Measurements from ENCODE around the gene EDC4.
"Not testable (repeated sequence)": the region's sequence is repeated elsewhere in the genome, so short reads cannot be mapped to it uniquely, and the experiment has no call there.

Gene EDC4

GRCh38 chr16:67833415-67834241 lies 39.2 kb upstream of the EDC4 start:
- peak overlapping the region; percentile 41 to 85 (median 70) for H3K27ac Mint-ChIP-seq
- no peak for TF ChIP-seq CTCF (IDR thresholded peaks at IDR 0.05; ENCODE audit: unreplicated experiment in 3 of 3)
- no peaks in the 10 kb centered on the region for H3K27me3 Mint-ChIP-seq (ENCODE audit: low read depth)
- peaks cover 17% of the 10 kb centered on the region for H3K36me3 Mint-ChIP-seq (ENCODE audit: low read depth)
- H3K4me3 Mint-ChIP-seq = peak overlapping the region; percentile 90 to 98 (median 94)
- H3K4me1 Mint-ChIP-seq = peaks cover 13% of the 10 kb centered on the region
- no peaks in the 10 kb centered on the region for H3K9me3 Mint-ChIP-seq

GRCh38 chr16:67834242-67834614 lies 38.6 kb upstream of the EDC4 start:
- Mint-ChIP-seq H3K4me1 (peaks cover 13% of the 10 kb centered on the region), H3K27me3 (ENCODE audit: low read depth) (no peaks in the 10 kb centered on the region), H3K4me3 (peak overlapping the region; percentile 90 to 98 (median 94)), H3K36me3 (ENCODE audit: low read depth) (peaks cover 13% of the 10 kb centered on the region), H3K9me3 (no peaks in the 10 kb centered on the region), H3K27ac (peak overlapping the region in 2 of 3 experiments; percentile 41 to 85)
- no peak for TF ChIP-seq CTCF (IDR thresholded peaks at IDR 0.05; ENCODE audit: unreplicated experiment in 3 of 3)

- H3K27ac Mint-ChIP-seq; H3K9me3 Mint-ChIP-seq; H3K27me3 Mint-ChIP-seq (ENCODE audit: low read depth); H3K4me3 Mint-ChIP-seq; H3K36me3 Mint-ChIP-seq (ENCODE audit: low read depth): not testable (repeated sequence)
- H3K4me1 Mint-ChIP-seq = peaks cover 19% of the 10 kb centered on the region
Measured at GRCh38 chr16:67837190-67837589, 35.7 kb upstream of the EDC4 start.

GRCh38 chr16:67837811-67838210 lies 35.0 kb upstream of the EDC4 start:
- Mint-ChIP-seq H3K27me3 (ENCODE audit: low read depth) (no peaks in the 10 kb centered on the region), H3K9me3 (no peaks in the 10 kb centered on the region), H3K4me1 (peaks cover 15% of the 10 kb centered on the region), H3K4me3 (peak overlapping the region in 1 of 3 experiments; percentile 11), H3K27ac (peak overlapping the region in 1 of 3 experiments; percentile 14), H3K36me3 (ENCODE audit: low read depth) (no peaks in the 10 kb centered on the region)
- TF ChIP-seq CTCF (IDR thresholded peaks at IDR 0.05; ENCODE audit: unreplicated experiment in 3 of 3) = no peak

- no peak for TF ChIP-seq CTCF (IDR thresholded peaks at IDR 0.05; ENCODE audit: unreplicated experiment in 3 of 3)
- Mint-ChIP-seq H3K4me3 (peak overlapping the region; percentile 95 to 96 (median 95)), H3K27me3 (ENCODE audit: low read depth) (peaks cover 4% of the 10 kb centered on the region), H3K4me1 (peaks cover 39% of the 10 kb centered on the region), H3K9me3 (no peaks in the 10 kb centered on the region), H3K27ac (peak overlapping the region; percentile 99 to 100 (median 100)), H3K36me3 (ENCODE audit: low read depth) (no peaks in the 10 kb centered on the region)
Measured at GRCh38 chr16:67841198-67841815, 31.5 kb upstream of the EDC4 start.

- peaks cover 40% of the 10 kb centered on the region for H3K4me1 Mint-ChIP-seq
- H3K36me3 Mint-ChIP-seq (ENCODE audit: low read depth) = no peaks in the 10 kb centered on the region
- TF ChIP-seq CTCF (IDR thresholded peaks at IDR 0.05; ENCODE audit: unreplicated experiment in 3 of 3) = peak; percentile 86 to 90 (median 88)
- no peaks in the 10 kb centered on the region for H3K9me3 Mint-ChIP-seq
- H3K4me3 Mint-ChIP-seq = peak within 1 kb of the TSS; percentile 95 to 97 (median 96)
- H3K27me3 Mint-ChIP-seq (ENCODE audit: low read depth) = peaks cover 4% of the 10 kb centered on the region
- H3K27ac Mint-ChIP-seq = peak within 1 kb of the TSS; percentile 99 to 100 (median 100)
Measured at GRCh38 chr16:67841816-67842508, 30.9 kb upstream of the EDC4 start, which contains the start of gene THAP11. TSS of gene THAP11 (plus strand) at chr16:67842320. CDS start at chr16:67842555, 235 bp downstream.

All from nephron (organoid).